HG03135 (cell line): ENCODE results near the gene ZFP62.
"Not testable (repeated sequence)": the region's sequence is repeated elsewhere in the genome, so short reads cannot be mapped to it uniquely, and the experiment has no call there.

Experiments used
- ATAC-seq: cut with Tn5 transposase; IDR thresholded peaks from one replicate; pipeline ENCODE4 v1.9.1; 2021; ENCODE audit warnings: mild to moderate bottlenecking, moderate library complexity; ENCODE audit not compliant: unreplicated experiment

ZFP62 gene

GRCh38 chr5:180860887-180861822, at the start of gene ZFP62:
Gene ZFP62, minus strand, starts transcription at chr5:180861276. Its CDS starts 57 bp downstream, at chr5:180861219.
- peak; percentile 90 for ATAC-seq

DNA sequence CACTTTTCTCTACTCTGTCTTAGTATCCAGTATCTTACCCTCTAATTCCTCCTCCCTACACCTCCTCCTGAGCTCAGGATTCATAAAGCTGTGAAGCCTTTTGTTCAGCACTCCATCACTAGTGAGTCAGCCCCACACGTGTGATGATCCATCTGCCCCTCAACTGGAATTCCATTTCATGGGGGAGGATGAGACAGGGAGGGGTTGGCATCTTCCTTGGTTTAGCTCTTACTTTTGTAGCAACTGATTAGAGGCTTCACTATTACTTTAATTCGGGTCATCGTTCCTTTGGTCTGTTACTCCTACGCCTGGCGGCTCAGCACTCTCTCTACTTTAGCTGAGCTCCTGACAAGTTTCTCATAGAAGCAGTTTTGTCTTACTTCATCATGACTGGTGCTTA, 49.7 kb upstream of the ZFP62 start:
- ATAC-seq: no peak

- no peak for ATAC-seq
Observed at GRCh38 chr5:180910182-180910581, 49.1 kb upstream of the ZFP62 start.

- no peak for ATAC-seq
Observed at GRCh38 chr5:180909782-180910181, 48.7 kb upstream of the ZFP62 start.

- ATAC-seq: no peak
Observed at GRCh38 chr5:180908998-180909731, 48.1 kb upstream of the ZFP62 start.

GRCh38 chr5:180908400-180908799, 47.3 kb upstream of the ZFP62 start:
- no peak for ATAC-seq

GRCh38 chr5:180901319-180902009, 40.4 kb upstream of the ZFP62 start:
- no peak for ATAC-seq

DNA sequence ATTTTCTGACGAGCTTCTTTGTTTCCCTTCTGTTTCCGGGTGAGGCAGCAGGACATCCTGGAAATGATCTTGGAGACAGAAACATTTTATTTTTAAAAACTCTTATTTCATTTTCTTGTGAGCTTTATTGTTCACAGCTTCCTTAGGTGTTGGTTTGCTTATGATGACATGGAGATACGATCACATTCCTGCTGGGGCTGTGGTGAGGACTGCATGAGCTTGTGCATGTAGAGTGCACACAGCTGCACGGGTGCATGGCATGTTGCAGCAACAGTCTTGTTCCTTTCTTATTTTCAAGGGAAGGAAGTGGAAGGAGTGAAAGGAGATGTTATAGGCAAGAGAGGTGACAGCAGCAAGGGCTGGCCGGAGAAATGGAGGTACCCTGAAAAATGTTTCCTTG, 39.1 kb upstream of the ZFP62 start:
- ATAC-seq: no peak

DNA sequence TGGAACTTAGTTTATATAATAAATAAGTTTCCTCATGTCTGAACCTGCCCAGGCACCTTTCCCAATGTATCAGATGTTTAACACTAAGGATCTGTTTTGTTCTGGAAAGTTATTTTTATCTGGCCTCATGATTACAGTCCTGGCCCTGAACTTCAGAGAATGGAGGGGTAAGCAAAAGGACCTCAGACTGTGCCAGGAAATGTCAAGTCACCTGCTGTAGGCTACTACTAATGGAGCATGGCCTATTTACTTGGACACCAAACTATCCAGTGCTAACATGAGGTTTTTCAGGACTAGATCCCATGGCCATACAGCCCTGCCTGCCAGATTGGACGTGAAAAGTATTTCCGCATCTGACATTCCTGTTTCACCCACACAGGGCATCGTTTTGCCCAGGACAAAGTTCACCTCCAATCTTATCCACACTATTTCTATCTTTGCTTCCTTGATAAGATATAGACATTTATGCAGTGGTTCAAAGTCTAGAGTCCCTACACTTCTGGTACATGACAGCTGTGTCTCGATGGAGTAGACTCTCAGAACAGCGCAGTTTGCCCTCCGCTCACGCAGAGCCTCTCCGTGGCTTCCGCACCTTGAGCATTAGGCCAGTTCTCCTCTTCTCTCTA, 37.7 kb upstream of the ZFP62 start, which contains the start of gene BTNL8:
Gene BTNL8 (plus strand): TSS at position 539 of the 626 bp plus-strand sequence. CDS start 152 bp downstream, outside the sequence.
- no peak for ATAC-seq

- ATAC-seq: not testable (repeated sequence)
Observed at GRCh38 chr5:180895330-180895729, 34.3 kb upstream of the ZFP62 start.

GRCh38 chr5:180889381-180889780, 28.3 kb upstream of the ZFP62 start:
- no peak for ATAC-seq

DNA sequence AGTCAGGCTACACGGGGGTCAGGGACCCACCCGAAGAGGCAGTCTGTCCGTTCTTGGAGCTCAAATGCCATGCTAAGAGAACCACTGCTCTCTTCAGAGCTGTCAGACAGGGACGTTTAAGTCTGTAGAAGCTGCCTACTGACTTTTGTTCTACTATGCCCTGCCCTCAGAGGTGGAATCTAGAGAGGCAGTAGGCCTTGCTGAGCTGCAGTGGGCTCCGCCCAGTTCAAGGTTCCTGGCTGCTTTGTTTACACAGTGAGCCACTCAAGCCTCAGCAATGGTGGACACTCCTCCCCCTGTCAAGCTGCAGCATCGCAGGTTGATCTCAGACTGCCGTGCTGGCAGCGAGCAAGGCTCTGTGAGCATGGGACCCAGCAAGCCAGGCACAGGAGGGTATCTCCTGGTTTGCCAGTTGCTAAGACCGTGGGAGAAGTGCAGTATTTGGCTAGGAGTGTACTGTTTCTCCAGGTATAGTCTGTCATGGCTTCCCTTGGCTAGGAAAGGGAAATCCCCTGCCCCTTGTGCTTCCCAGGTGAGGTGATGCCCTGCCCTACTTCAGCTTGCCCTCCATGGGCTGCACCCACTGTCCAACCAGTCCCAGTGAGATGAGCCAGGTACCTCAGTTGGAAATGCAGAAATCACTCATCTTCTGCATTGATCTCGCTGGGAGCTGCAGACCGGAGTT, 24.9 kb upstream of the ZFP62 start:
- not testable (repeated sequence) for ATAC-seq

DNA sequence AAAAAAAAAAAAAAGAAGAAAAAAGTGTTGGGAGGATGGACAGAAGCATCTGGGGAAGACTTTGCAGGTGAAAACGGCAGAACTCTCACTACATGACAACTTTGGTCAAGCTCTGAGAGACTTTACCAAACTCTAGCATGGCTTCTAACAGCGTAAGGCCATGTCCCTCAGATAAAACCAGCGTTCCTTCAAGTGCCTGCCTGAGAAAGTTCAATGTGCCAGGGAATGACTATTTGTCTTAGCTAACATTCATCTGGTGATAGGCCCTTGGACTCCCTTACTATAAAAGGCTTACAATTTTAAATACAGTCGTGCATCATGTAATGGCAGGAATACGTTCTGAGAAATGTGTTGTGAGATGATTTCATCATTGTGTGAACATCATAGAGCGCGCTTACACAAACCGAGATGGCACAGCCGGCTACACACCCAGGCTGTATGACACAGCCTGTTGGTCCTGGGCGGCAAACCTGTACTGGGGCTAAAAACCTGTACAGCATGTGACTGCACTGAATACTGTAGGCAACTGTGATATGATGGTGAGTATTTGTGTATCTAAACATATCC, 14.9 kb upstream of the ZFP62 start:
- no peak for ATAC-seq

- ATAC-seq: no peak
Observed at GRCh38 chr5:180874804-180875582, 13.9 kb upstream of the ZFP62 start.

GRCh38 chr5:180873615-180874520, 12.8 kb upstream of the ZFP62 start:
- no peak for ATAC-seq

DNA sequence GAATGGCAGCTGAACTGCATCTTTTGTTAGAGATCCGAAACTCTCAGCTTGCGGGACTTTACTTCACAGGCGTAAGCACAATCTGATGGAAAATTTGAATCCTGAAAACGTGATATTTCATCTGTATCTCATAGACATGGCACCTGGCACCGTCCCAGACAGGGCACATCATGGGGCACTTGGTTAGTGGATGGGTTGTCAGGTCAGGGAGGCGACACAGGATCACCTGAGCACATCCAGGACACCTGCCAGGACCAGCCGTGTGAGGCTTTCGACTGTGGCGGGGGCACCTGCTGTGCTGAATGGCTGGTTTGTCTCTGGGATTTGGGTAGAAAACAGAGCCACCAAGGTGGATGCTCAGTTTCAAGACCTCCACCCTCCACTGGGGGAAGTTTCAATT, 11.3 kb upstream of the ZFP62 start:
- no peak for ATAC-seq

GRCh38 chr5:180870276-180871068, 9.4 kb upstream of the ZFP62 start:
- no peak for ATAC-seq
